Limb (tissue), 2 donors: ENCODE measurements around the gene WDR36.
"Not testable (repeated sequence)": the region's sequence is repeated elsewhere in the genome, so short reads cannot be mapped to it uniquely, and the experiment has no call there.

ENCODE experiments used
- DNase-seq, 2 donors: peaks; one replicate each; pipeline ENCODE4 v3.0.0-alpha.2; 2016; ENCODE audit errors: extremely low spot score in 2 of 2

Gene WDR36

DNA sequence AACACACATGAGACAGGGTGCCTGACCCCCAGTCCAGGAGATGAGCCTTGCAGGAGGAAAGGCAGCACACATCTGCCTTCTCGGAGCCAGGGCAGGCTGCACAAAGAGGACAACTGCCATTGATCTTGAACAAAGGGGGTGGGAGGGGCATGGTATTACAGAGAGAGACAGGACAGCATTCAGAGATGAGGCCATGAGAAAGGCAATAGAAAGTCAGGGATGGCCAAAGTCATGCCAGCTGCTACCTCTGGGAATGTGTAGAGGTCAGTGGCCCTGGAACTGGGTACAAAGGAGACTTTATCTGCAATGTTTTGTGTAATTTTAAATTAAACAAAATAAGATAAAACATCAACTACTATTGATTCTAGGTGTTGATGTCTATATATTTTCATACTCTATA lies 43.2 kb downstream of the WDR36 start:
- no peak for DNase-seq

DNA sequence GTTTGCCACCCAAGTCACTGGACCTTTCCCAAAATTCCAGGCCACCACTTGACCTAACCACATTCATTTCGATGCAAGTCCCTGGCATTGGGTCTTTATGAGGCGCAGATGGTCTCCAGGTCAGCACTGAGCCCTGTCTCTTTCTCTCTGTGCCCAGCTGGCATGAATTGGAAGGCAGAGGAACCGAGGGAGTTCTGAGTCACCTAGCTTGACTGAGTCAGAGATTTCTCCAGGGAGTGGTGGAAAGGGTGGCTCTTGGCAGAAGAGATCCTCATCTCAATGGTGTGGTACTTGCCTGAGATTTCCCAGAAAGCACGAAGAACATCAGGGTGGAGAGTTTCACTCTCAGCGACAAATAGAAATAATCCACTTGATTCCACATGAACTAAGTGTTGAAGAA lies 43.8 kb downstream of the WDR36 start:
- DNase-seq, result no peak

DNA sequence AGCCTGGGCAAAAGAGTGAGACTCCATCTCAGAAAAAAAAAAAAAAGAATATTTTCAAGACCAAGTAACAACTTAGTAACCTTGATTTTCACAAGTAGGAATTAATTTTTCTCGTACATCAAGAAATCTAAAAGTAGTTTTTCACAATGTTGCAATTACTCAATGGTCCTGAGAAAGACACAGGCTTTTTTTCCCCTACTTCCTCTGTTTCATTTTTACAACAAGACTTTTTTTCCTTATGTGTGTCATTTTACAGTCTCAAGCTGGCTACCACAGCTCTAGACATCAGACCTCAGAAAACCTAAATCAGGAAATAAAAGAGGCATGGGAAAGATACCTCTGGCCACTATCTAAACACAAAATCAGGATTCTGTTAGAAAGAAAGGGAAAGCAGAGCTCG lies 45.9 kb downstream of the WDR36 start:
- DNase-seq, result no peak

DNA sequence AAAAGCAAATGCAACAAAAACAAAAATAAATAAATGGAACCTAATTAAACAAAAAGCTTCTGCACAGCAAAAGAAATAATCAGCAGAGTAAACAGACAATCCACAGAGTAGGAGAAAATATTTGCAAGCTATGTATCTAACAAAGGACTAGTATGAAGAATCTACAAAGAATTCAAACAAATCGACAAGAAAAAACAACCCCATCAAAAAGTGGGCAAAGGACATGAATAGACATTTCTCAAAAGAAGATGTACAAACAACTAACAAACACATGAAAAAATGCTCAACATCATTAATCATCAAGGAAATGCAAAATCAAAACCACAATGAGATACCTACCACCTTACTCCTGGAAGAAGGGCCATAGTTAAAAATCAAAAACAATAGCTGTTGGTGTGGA lies 49.3 kb downstream of the WDR36 start:
- not testable (repeated sequence) for DNase-seq

DNA sequence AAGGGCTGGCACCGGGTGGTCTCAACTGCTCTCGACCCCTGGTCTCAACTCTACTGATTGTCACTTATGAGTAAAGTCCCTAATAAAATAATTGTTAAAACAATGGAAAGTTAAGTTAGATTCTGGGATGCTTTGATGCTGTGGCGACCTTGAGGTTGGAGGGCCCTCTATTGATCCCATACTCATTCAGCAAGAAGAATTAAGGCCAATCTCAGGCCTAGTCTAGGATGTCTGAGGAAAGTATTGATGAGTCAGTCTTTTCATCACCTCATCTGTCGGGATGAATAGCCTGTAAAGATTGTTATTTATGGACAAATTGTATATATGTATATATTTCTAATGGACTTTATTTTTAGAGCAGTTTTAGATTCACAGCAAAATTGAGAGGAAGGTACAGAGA lies 50.8 kb downstream of the WDR36 start:
- DNase-seq, result no peak

DNA sequence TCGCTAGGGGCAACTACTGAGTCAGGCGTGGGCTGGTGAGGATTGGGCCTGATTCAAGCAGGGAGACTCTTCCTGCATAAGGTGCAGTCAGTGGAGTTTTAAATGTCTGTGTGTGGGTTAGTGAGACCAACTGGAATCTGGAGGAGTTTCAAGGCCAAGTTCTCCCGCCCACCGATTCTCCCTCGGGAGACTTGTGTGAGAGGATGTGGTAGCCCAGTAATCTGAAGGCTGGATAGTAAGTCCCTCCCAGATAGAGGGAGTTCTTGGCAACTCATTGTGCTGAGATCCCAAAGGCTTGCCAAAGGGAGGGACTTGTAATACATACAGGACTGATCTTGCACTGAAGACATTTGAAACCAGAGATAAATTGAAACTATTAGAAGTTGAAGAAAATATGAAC lies 51.8 kb downstream of the WDR36 start:
- peak in 1 of 2 donors; percentile 32 for DNase-seq

DNA sequence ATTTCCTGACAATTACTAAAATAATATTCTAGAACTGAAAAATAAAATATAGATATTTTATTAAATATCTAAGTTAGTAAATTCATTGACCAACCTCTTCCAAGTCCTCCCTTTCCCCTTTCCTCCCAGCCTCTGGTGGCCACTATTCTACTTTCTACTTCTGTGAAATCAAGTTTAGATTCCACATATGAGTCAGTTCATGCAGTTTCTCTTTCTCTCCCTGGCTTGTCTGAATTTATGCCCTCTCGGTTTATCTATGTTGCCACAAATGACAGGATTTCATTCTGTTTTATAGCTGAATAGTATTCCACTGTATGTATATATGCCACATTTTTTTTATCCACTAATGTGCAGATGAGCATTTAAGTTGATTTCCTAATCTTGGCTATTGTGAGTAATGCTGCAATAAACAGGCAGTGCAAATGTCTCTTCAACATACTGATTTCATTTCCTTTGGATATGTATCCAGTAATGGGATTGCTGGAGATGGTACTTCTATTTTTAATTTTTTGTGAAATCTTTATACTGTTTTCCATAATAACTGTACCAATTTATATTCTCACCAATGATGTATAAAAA lies 52.3 kb downstream of the WDR36 start:
- DNase-seq, result no peak

DNA sequence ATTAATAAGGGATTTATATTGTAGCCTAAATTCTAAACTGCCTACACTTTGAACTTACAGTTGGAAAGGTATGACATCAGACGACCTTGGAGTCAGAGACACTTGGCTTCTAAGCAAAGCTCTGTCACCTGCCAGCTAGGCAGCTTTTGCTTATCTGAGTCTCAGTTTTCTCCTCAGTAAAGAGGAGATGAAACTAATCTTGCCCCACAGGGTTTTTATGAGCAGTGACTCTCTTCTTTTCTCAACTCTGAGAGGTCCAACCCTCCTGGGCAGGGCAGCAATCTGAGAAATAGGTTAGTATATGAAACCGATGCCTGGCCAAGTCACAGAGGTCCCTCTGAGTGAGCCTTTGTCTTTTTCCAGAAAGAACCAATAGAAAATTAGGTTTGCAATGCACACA lies 53.9 kb downstream of the WDR36 start:
- DNase-seq, result no peak

DNA sequence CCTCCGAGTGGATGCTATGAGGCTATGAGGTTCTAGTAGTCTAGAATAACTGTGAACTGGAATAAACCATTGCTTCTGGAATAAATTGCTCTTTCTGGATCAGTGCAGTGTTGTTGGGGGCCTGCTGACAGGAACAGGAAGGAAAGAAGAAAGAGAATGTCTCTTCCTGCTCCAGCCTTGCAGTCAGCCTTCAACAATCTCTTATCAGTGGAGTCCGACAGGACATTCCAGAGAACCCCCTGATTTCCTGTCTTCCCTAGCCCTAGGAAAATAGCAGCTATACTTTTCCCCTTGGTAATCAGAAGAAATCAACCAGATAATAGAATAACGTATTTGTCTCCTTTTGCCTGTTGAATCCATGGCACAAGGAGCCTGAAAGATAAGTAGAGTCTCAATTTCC lies 55.4 kb downstream of the WDR36 start:
- DNase-seq, result no peak

DNA sequence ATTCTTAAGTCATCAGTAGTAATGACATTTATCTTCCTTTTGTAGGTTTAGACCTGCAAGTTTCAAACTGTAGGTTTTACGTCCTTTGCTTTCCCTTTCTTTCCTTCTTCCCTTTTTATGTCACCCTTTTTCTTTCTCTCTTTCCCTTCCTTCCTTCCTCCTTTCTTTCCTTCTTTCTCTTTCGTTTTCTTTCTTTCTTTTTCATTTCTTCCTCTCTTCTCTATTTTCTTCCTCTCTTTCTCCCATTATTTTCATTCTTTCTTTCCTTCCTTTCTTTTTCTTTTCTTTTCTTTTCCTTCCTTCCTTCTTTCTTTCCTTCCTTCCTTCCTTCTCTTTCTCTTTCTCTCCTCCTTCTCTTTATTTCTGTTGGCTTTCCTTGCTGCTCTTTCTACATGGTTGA lies 59.9 kb downstream of the WDR36 start:
- no peak for DNase-seq

DNA sequence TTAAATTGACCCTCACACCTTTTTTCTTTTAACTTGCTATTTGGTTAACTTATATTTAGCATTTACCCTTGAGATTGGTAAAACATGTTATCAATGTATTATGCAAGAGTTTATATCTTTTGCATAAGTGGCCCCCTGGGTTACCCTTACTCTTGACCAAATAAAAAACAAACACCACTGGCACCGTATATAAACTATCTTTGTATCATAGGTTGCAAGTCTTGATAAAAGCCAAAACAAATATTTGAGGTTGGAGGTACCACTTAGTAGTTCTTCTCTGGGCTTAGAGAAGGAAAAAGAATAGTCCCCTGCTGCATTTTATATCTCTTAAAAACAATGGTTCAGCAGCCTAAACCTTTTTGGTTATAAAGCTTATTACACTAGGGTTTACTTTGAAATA lies 61.3 kb downstream of the WDR36 start:
- no peak for DNase-seq

DNA sequence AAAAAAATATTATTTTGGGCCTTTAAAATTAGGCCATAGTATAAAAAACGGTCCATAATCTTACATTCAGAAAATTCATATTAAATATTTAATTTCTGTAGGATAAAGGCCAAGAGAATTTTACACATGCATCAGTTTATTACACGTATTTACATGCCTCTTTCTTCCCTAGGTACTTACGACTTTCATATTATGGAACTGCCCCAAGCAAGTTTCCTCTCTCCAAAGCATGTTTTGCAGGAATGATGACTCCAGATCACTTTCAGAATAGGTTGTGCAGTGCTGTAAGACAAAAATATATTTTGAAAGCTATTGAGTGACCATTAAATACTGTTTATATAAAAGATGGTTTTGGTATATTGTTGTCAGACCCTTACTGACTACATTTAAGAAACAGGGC lies 61.8 kb downstream of the WDR36 start:
- DNase-seq, result no peak

DNA sequence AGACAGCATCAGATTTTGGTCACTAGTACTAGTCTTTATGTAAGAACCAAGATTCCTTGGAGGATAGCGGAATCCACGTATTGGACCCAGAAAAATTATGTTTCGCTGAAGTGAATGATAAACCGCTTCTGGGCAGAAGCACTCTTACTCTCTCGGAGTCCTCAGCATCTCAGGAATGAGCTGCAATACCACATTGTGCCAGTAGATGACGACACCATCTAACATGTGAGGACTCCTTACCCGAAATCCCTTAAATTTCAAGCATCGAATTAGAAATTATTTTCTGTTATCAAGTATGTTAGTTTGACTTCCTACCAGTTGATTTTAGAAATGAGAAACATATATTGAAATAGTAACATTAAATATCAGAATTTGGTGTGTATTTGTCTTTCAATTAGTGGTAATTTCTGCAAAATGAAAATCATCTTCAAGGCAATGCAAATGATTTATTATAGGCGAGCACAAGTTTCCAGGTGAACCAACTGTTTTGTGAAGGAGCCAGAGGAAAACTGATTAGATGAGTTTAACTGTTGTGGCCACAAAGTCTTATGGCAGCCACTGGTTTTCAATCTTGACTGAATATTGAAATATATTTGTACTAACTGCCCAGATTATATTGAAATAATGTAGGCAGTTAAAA lies 66.1 kb downstream of the WDR36 start:
- peak; percentile 57 to 85 for DNase-seq

DNA sequence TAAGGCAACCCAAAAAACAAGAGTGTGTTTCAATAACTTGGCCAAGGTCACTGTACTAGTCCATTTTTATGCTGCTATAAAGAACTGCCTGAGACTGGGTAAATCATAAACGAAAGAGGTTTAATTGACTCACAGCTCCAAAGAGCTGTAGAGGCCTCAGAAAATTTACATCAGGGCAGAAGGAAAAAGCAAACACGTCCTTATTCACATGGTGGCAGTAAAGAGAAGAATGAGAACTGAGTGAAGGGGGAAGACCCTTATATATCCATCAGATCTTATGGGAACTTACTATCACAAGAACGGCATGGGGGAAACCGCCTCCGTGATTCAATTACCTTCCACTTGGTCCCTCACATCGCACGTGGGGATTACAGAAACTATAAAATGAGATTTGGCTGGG lies 67.7 kb downstream of the WDR36 start:
- DNase-seq, result no peak

DNA sequence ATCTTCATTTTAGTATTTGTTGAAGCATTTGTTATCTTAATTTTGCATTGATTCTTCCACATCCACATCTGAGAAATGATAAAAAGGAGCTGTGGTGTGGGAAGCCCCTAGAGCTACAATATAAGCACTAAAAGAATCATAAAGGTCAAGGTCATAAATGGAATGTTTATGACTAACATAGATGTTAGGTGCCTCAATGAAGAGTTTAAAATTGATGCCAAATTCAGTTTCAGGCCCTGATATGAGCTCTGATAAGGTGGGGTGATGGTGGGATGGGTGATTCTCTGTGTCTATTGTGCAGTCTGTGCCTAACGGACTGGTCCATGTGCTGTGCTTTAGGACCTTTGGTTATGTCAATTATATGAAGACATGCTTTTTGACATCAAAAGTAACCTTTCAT lies 70.9 kb downstream of the WDR36 start:
- DNase-seq, result no peak

DNA sequence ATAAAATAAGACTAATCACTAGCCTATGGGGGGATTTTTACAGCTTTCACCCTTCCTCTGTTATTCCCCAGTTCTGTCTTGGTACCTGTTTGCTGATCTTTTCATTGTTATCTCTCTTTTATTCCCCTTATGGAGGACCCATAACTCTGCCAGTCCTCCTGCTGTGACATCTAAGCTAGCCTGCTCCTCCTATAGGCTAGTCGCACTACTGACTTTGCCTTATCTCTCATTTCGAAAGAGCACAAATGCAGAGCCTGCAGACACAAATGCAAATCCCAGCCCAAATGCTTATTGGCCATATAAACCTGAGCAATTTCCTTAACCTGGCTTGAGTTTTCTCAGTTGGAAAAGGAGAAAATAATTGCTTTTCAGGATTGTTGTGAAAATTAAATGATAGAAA lies 72.9 kb downstream of the WDR36 start:
- DNase-seq, result no peak

DNA sequence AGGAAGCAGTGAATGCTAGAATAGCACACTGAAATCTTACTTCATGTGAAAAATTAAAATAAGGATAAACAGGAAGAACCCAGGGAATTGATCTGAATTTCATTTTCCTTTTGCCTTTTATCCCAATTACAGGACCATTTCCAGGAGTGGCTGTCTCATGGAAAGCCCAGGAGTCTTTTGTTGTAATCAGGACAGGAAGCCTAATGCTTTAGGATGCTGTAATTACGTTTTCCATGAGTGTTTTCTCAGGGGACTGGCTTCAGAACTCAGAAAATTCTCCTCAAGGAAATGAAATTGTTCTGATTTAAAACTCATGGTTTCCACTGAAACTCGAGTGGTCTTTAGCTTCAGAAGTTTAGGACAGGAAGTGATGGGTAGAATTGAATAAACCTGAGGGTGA lies 75.4 kb downstream of the WDR36 start:
- no peak for DNase-seq

DNA sequence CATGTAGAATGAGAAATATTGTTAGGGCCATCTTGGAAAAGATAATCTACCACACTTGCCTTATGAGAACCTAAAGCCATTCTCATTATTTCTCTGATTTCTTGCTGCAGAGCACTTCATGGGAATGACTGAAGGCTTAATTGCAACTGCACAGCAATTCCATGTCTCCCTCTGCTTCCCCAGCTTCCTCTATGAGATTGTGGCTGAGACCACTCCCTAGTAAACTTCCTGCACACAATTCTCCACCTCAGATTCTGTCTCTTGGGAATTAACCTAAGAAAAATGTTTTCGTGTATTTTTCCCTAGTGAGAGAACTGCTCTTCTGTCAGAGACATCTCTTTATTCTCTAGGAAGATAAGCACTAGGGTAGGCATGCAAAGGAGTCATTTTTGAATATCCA lies 76.5 kb downstream of the WDR36 start:
- no peak for DNase-seq

DNA sequence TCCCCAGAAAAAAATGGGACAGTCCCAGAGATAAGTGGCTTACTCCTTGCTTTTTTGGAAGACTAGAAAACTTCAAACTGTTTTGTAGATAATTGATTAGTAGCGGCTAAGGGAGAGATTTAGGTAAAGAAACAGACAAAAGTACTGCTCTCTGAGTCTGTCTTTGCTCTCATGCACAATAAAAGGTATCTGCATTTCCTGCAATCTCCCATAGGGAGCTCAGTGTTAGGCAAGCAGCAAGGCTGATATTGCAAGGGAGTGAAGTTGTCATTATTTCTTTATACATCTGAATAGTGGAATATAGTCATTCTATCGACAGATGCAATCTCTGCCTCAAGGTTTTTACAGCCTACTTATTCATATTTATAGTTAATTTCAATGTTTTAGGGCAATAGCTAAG lies 77.1 kb downstream of the WDR36 start:
- DNase-seq, result no peak

DNA sequence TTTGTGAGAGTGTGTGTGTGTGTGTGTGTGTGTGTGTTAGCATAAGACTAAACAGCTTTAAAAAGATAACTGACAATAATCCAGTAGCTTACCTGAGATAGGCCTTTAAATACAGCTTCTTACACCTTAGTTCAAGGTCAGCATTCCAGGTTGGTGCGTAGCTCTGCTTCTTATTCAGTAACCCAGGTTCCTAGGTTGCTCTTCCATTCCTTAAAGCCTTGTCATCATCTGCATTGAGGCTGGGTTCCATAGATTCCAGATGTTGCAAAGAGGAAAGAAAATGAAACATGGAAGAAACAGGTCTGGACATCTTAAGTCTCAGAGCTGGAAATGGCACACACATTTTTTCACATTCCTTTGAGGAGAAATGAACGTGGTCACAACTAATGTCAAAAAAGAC lies 78.1 kb downstream of the WDR36 start:
- no peak for DNase-seq

DNA sequence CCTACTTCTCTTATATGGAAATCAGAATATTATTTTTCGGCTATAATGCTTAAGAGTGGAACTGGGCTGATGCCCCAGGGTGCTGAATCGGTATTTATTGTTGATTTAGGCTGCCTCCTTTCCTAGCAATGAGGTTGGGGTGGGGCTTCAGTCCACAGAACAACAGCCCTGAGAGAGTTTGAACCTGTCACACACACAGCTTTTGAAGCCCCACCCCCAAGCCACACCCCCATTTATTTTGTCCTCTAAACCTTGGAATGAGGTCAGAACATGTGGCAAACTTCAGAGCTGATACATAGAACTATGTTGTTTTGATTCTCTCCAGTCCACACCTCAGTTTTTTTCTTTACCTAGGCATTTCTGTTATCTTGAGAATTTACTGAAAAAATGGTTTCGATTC lies 80.4 kb downstream of the WDR36 start:
- no peak for DNase-seq

DNA sequence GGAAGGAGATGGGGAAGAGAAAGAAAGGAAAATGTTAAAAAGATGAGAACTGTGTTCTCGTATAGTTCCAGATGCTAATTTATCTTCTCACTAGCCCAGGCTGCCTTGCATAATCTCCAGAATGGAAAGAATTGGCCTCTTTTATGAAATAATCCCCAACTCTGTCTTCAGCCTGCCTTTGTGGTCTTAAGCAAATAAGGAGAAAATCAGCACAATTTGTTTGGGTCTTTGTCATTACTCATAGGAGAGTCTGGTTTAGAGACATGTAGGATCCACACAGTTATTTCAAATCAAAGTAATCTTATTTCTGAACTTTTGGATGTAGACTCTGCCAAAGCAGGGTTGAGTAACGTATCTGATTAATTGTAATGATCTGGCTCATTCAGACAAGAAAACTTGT lies 81.3 kb downstream of the WDR36 start:
- DNase-seq, result no peak
